ENCODE measurements around the gene ACTR1A. TPM values are rescaled to one million over a fixed set of nuclear protein-coding genes. Genes with fewer than 3 reads are reported as not detected.

Gene ACTR1A
- total and polyA plus RNA-seq, 2 donors (not counting 1 experiment from before 2014, with no cell fraction given), result 38.3 to 58.3 TPM

- H3K9me3 Mint-ChIP-seq (ENCODE audit: insufficient read depth), result no peaks in the 10 kb centered on the region
- Histone ChIP-seq H3K9me3 (ENCODE audit: control extremely low read depth in 1 of 3, control insufficient read depth in 2 of 3, insufficient read depth in 1 of 3, low read length in 2 of 3) (no peaks in the 10 kb centered on the region), H2AFZ (ENCODE audit: insufficient read depth, low read depth, low read length, poor library complexity, severe bottlenecking) (no peak overlapping the region), H3K27me3 (replicated peaks in 1 of 4; ENCODE audit: control extremely low read depth in 1 of 4, control insufficient read depth in 3 of 4, insufficient read depth in 4 of 4, low read length in 3 of 4) (no peaks in the 10 kb centered on the region), H3K79me2 (ENCODE audit: control insufficient read depth, insufficient read depth, low read length) (no peaks in the 10 kb centered on the region), H3K4me3 (ENCODE audit: control extremely low read depth in 1 of 5, extremely low read depth in 1 of 5, insufficient read depth in 1 of 5, low read depth in 2 of 5, low read length in 4 of 5) (no peak overlapping the region), H3K27ac (ENCODE audit: low read length in 2 of 2) (no peak overlapping the region), H4K20me1 (ENCODE audit: control insufficient read depth, insufficient read depth, low read length, poor library complexity, severe bottlenecking) (no peaks in the 10 kb centered on the region), H3K9ac (ENCODE audit: low read length) (no peak overlapping the region), H3K4me1 (ENCODE audit: control insufficient read depth in 2 of 2, insufficient read depth in 2 of 2, low read length in 2 of 2) (peaks cover 0 to 7% of the 10 kb centered on the region in 2 donors), H3K4me2 (replicated peaks; ENCODE audit: low read depth, low read length, poor library complexity, severe bottlenecking) (no peak overlapping the region), H3K36me3 (replicated peaks in 1 of 2; ENCODE audit: control extremely low read depth in 1 of 2, control insufficient read depth in 1 of 2, extremely low read depth in 1 of 2, insufficient read depth in 2 of 2, low read length in 1 of 2) (peaks cover 0 to 25% of the 10 kb centered on the region in 2 experiments)
- DNase-seq (no peak), ATAC-seq (ENCODE audit: low read depth) (no peak)
- H3K27me3 Mint-ChIP-seq, result no peaks in the 10 kb centered on the region
- no peak overlapping the region for H3K4me3 Mint-ChIP-seq
- H3K4me1 Mint-ChIP-seq, result peaks cover 7% of the 10 kb centered on the region
- CTCF ChIA-PET, result interaction anchor here (1.0 to 4.8 kb wide), 4 partner anchors 15 to 107 kb away, joined by 3 to 36 read pairs (median 6); no protein-coding TSS in a partner anchor
- intact Hi-C loops (cut with micrococcal nuclease), result no loop called here
- WGBS (ENCODE audit: insufficient coverage), result 86% methylated on average over 7 of the region's 9 CpGs
- POLR2A ChIA-PET, result no interaction called here
- TF ChIP-seq EZH2 (IDR thresholded peaks at IDR 0.05; ENCODE audit: borderline replicate concordance, insufficient read depth, low read depth, low read length, poor library complexity, severe bottlenecking) (no peak), CTCF (IDR thresholded peaks at IDR 0.05) (no peak)
- no peak overlapping the region for H3K27ac Mint-ChIP-seq
These were observed 25.9 kb downstream of the ACTR1A start for GRCh38 chr10:102476466-102477141.

GRCh38 chr10:102475451-102476040, 27.0 kb downstream of the ACTR1A start:
- H4K20me1 ChIP-seq (ENCODE audit: control insufficient read depth, insufficient read depth, low read length, poor library complexity, severe bottlenecking), result no peaks in the 10 kb centered on the region
- DNase-seq, result no peak
- no peaks in the 10 kb centered on the region for H3K79me2 ChIP-seq (ENCODE audit: control insufficient read depth, insufficient read depth, low read length)
- no peak overlapping the region for H3K4me2 ChIP-seq (replicated peaks; ENCODE audit: low read depth, low read length, poor library complexity, severe bottlenecking)
- H3K36me3 ChIP-seq (replicated peaks in 1 of 2; ENCODE audit: control extremely low read depth in 1 of 2, control insufficient read depth in 1 of 2, extremely low read depth in 1 of 2, insufficient read depth in 2 of 2, low read length in 1 of 2), result peaks cover 0 to 15% of the 10 kb centered on the region in 2 experiments
- H3K27me3 ChIP-seq (replicated peaks in 1 of 4; ENCODE audit: control extremely low read depth in 1 of 4, control insufficient read depth in 3 of 4, insufficient read depth in 4 of 4, low read length in 3 of 4), result no peaks in the 10 kb centered on the region
- H3K27ac ChIP-seq (ENCODE audit: low read length in 2 of 2), result no peak overlapping the region
- Mint-ChIP-seq H3K4me3 (no peak overlapping the region), H3K27ac (peak overlapping the region; percentile 63), H3K9me3 (ENCODE audit: insufficient read depth) (no peaks in the 10 kb centered on the region), H3K27me3 (no peaks in the 10 kb centered on the region), H3K4me1 (peaks cover 7% of the 10 kb centered on the region)
- H3K4me1 ChIP-seq (ENCODE audit: control insufficient read depth in 2 of 2, insufficient read depth in 2 of 2, low read length in 2 of 2), result peaks cover 0 to 7% of the 10 kb centered on the region in 2 donors
- H3K9ac ChIP-seq (ENCODE audit: low read length), result no peak overlapping the region
- ChIA-PET CTCF (interaction anchor here (1.8 to 4.8 kb wide), 2 partner anchors 13 to 82 kb away, joined by 8 to 36 read pairs; no protein-coding TSS in a partner anchor), POLR2A (interaction anchor here (0.7 kb wide), 1 partner anchor 104 kb away, joined by 4 read pairs; no protein-coding TSS in a partner anchor)
- no peak overlapping the region for H2AFZ ChIP-seq (ENCODE audit: insufficient read depth, low read depth, low read length, poor library complexity, severe bottlenecking)
- WGBS (ENCODE audit: insufficient coverage), result 96% methylated on average over 9 of the region's 9 CpGs
- TF ChIP-seq EZH2 (IDR thresholded peaks at IDR 0.05; ENCODE audit: borderline replicate concordance, insufficient read depth, low read depth, low read length, poor library complexity, severe bottlenecking) (no peak), CTCF (IDR thresholded peaks at IDR 0.05) (no peak)
- no peak overlapping the region for H3K4me3 ChIP-seq (ENCODE audit: control extremely low read depth in 1 of 5, extremely low read depth in 1 of 5, insufficient read depth in 1 of 5, low read depth in 2 of 5, low read length in 4 of 5)
- H3K9me3 ChIP-seq (ENCODE audit: control extremely low read depth in 1 of 3, control insufficient read depth in 2 of 3, insufficient read depth in 1 of 3, low read length in 2 of 3), result no peaks in the 10 kb centered on the region
- intact Hi-C loops (cut with micrococcal nuclease), result no loop called here
- ATAC-seq (ENCODE audit: low read depth), result no peak
